ENCODE results near the gene CDK1. TPM values are rescaled to one million over a fixed set of nuclear protein-coding genes. Genes with fewer than 3 reads are reported as not detected.

Gene CDK1
- total and polyA plus RNA-seq, 10 of the 15 experiments (the other 5 are each of a cell fraction or from before 2014, with no cell fraction given) = 81.5 to 361 (median 133) TPM

- TF ChIP-seq NRF1 (conservative IDR thresholded peaks at IDR 0.05; ENCODE audit: low read depth, low read length) (no peak), ZNF207 (IDR thresholded peaks at IDR 0.05; ENCODE audit: borderline replicate concordance) (no peak)
These were observed 40.0 kb downstream of the CDK1 start (continued) for GRCh38 chr10:60818134-60818770.

GRCh38 chr10:60819271-60819670 is 41.0 kb downstream of the CDK1 start:
- intact Hi-C loops (cut with micrococcal nuclease; ENCODE audit: unreplicated experiment) = loop anchor here (5.0 to 10.0 kb wide), 2 partner anchors 773 to 1016 kb away; no protein-coding TSS in a partner anchor
- Histone ChIP-seq H3K9ac (ENCODE audit: control insufficient read depth, insufficient read depth, low read length) (no peak overlapping the region), H3K27me3 (replicated peaks in 1 of 2; ENCODE audit: control insufficient read depth in 2 of 2, insufficient read depth in 2 of 2, low read length in 1 of 2) (no peaks in the 10 kb centered on the region), H3K4me2 (ENCODE audit: control insufficient read depth, insufficient read depth) (no peak overlapping the region), H2AFZ (ENCODE audit: control insufficient read depth, low read depth, low read length) (no peak overlapping the region), H3K4me3 (no peak overlapping the region), H3K27ac (ENCODE audit: control insufficient read depth, insufficient read depth) (no peak overlapping the region), H3K36me3 (ENCODE audit: control insufficient read depth in 2 of 2, insufficient read depth in 2 of 2, low read length in 1 of 2) (no peaks in the 10 kb centered on the region), H3K9me3 (replicated peaks; ENCODE audit: control insufficient read depth, insufficient read depth, low read length) (no peaks in the 10 kb centered on the region), H3K4me1 (ENCODE audit: control insufficient read depth, insufficient read depth, low read length) (no peaks in the 10 kb centered on the region), H4K20me1 (ENCODE audit: control insufficient read depth, insufficient read depth) (no peaks in the 10 kb centered on the region), H3K79me2 (ENCODE audit: control insufficient read depth, insufficient read depth, low read length) (no peaks in the 10 kb centered on the region)
- FAIRE-seq = no peak
- WGBS (ENCODE audit: insufficient coverage, insufficient replicate concordance, low lambda C conversion rate, missing lambda C conversion rate) = 29% methylated on average over 6 of the region's 6 CpGs
- SMC1A ChIA-PET (ENCODE audit: uncharacterized antibody, unreplicated experiment) = interaction anchor here (0.9 to 1.7 kb wide), 3 partner anchors 145 to 931 kb away, joined by 3 to 7 read pairs (median 6); no protein-coding TSS in a partner anchor
- in situ Hi-C loops (cut with MboI) = loop anchor here (5.0 to 25.0 kb wide), 4 partner anchors 143 to 1018 kb away; no protein-coding TSS in a partner anchor
- POLR2A ChIA-PET = no interaction called here
- ATAC-seq = no peak
- RAD21 ChIA-PET (ENCODE audit: unreplicated experiment) = interaction anchor here (0.8 kb wide), 1 partner anchor 146 kb away, joined by 4 read pairs; no protein-coding TSS in a partner anchor
- no TSS peak for BruUV-seq (replicated peaks)
- CTCF ChIA-PET = interaction anchor here (0.6 to 3.0 kb wide), 6 partner anchors 44 to 466 kb away, joined by 3 to 20 read pairs (median 6); no protein-coding TSS in a partner anchor
- TF ChIP-seq SP1 (IDR thresholded peaks at IDR 0.05; ENCODE audit: low read depth, low read length) (no peak), GATAD2B (conservative IDR thresholded peaks at IDR 0.05; ENCODE audit: low read depth) (no peak), USF2 (IDR thresholded peaks at IDR 0.05; ENCODE audit: borderline replicate concordance, low read depth, low read length) (no peak), PKNOX1 (IDR thresholded peaks at IDR 0.05) (no peak), RAD21 (IDR thresholded peaks at IDR 0.05; ENCODE audit: insufficient read depth, low read depth, low read length) (no peak), RCOR1 (conservative IDR thresholded peaks at IDR 0.05; ENCODE audit: low read depth, low read length) (no peak), RB1 (IDR thresholded peaks at IDR 0.05; ENCODE audit: borderline replicate concordance) (no peak)
- DNase-seq (ENCODE audit: low read depth, low spot score) = no peak

Measured in GM12878 (cell line).